CD14-positive monocyte (primary cell): ENCODE measurements around the gene PPP2R5B. TPM values are rescaled to one million over a fixed set of nuclear protein-coding genes. Genes with fewer than 3 reads are reported as not detected.

Experiments used
- DNase-seq, 3 donors: peaks; one replicate each; pipeline ENCODE4 v3.0.0-alpha.2; 2011 to 2022
- H2AFZ ChIP-seq: 2 replicates; pipeline ENCODE4 v1.6.0; 2012; ENCODE audit warnings: mild to moderate bottlenecking, low read depth, low read length, inconsistent platforms; ENCODE audit not compliant: insufficient read depth, poor library complexity, severe bottlenecking
- H3K27ac ChIP-seq, 2 donors: 1 replicate in 1 of 2; 2 replicates in 1 of 2; pipeline ENCODE4 v1.5.1; 2012 to 2013; ENCODE audit warnings: low read length in 2 of 2, control low read depth in 1 of 2, inconsistent platforms in 1 of 2, low read depth in 1 of 2, mild to moderate bottlenecking in 1 of 2
- H3K27me3 ChIP-seq, 2 donors: one replicate each; pipeline versions ENCODE4 v1.6.0 to v1.6.1; 2011 to 2013; ENCODE audit warnings: low read length in 2 of 2; ENCODE audit not compliant: control insufficient read depth in 2 of 2, insufficient read depth in 2 of 2
- H3K36me3 ChIP-seq, 2 donors: replicated peaks in 1 of 2; 1 replicate in 1 of 2; 2 replicates in 1 of 2; pipeline versions ENCODE4 v1.5.1 to v1.6.1; 2012 to 2013; ENCODE audit warnings: low read length in 2 of 2, control low read depth in 1 of 2, inconsistent platforms in 1 of 2, mild to moderate bottlenecking in 1 of 2; ENCODE audit not compliant: insufficient read depth in 2 of 2, control insufficient read depth in 1 of 2
- H3K4me1 ChIP-seq, 2 donors: 1 replicate in 1 of 2; 2 replicates in 1 of 2; pipeline versions ENCODE4 v1.5.1 to v1.6.1; 2012 to 2013; ENCODE audit warnings: low read length in 2 of 2, control low read depth in 1 of 2, inconsistent platforms in 1 of 2, mild to moderate bottlenecking in 1 of 2, moderate library complexity in 1 of 2; ENCODE audit not compliant: insufficient read depth in 2 of 2, control insufficient read depth in 1 of 2
- H3K4me2 ChIP-seq: replicated peaks from 2 replicates; pipeline ENCODE3; 2012; ENCODE audit warnings: low read length, moderate library complexity, mild to moderate bottlenecking; ENCODE audit not compliant: poor library complexity, severe bottlenecking; ENCODE audit errors: extremely low read depth
- H3K4me3 ChIP-seq, 3 experiments: fragments of 200-600 bp in 1 of 3; sonication (generic) in 1 of 3; replicated peaks in 1 of 3; 1 replicate in 2 of 3; 2 replicates in 1 of 3; pipeline ENCODE4 v1.5.1; 2011 to 2013; ENCODE audit warnings: low read length in 3 of 3, mild to moderate bottlenecking in 3 of 3, control low read depth in 2 of 3, low read depth in 2 of 3, inconsistent platforms in 1 of 3, moderate library complexity in 1 of 3
- H3K79me2 ChIP-seq: 2 replicates; pipeline ENCODE4 v1.6.0; 2012; ENCODE audit warnings: mild to moderate bottlenecking, control low read depth, inconsistent platforms, low read length, moderate library complexity; ENCODE audit not compliant: insufficient read depth
- H3K9ac ChIP-seq: 2 replicates; pipeline ENCODE4 v1.6.0; 2017; ENCODE audit warnings: low read length, mild to moderate bottlenecking; ENCODE audit not compliant: insufficient read depth, poor library complexity, severe bottlenecking
- H3K9me3 ChIP-seq, 2 donors: replicated peaks in 1 of 2; 1 replicate in 1 of 2; 2 replicates in 1 of 2; pipeline versions ENCODE4 v1.5.1 to v1.6.1; 2012 to 2013; ENCODE audit warnings: low read length in 2 of 2, control low read depth in 1 of 2; ENCODE audit not compliant: control insufficient read depth in 1 of 2, insufficient read depth in 1 of 2
- H4K20me1 ChIP-seq: 2 replicates; pipeline ENCODE4 v1.6.0; 2012; ENCODE audit warnings: mild to moderate bottlenecking, low read length, control low read depth, moderate library complexity; ENCODE audit not compliant: insufficient read depth
- H3K27ac Mint-ChIP-seq, 7 donors: one replicate each; pipeline ENCODE4 v1.8.0; 2020; ENCODE audit warnings: mild to moderate bottlenecking in 7 of 7, mixed read lengths in 7 of 7, moderate library complexity in 6 of 7, inconsistent platforms in 2 of 7
- H3K27me3 Mint-ChIP-seq, 3 donors: one replicate each; pipeline ENCODE4 v1.8.0; 2021 to 2022; ENCODE audit warnings: low read depth in 3 of 3, mild to moderate bottlenecking in 3 of 3, mixed read lengths in 3 of 3, moderate library complexity in 3 of 3, inconsistent platforms in 1 of 3
- H3K36me3 Mint-ChIP-seq, 2 donors: one replicate each; pipeline ENCODE4 v1.8.0; 2020; ENCODE audit warnings: mixed read lengths in 2 of 2, inconsistent platforms in 1 of 2, mild to moderate bottlenecking in 1 of 2
- H3K4me1 Mint-ChIP-seq: one replicate; pipeline ENCODE4 v1.8.0; 2020; ENCODE audit warnings: mild to moderate bottlenecking, mixed read lengths
- H3K4me3 Mint-ChIP-seq, 2 donors: one replicate each; pipeline ENCODE4 v1.8.0; 2020; ENCODE audit warnings: mild to moderate bottlenecking in 2 of 2, mixed read lengths in 2 of 2, moderate library complexity in 1 of 2
- H3K9me3 Mint-ChIP-seq, 7 donors: one replicate each; pipeline ENCODE4 v1.8.0; 2020 to 2022; ENCODE audit warnings: mixed read lengths in 7 of 7, mild to moderate bottlenecking in 6 of 7, moderate library complexity in 6 of 7, inconsistent platforms in 2 of 7
- CTCF ChIP-seq: fragments of 200-600 bp; IDR thresholded peaks from one replicate; pipeline ENCODE4 v1.8.0; 2022; ENCODE audit warnings: antibody characterized with exemption, mild to moderate bottlenecking
- WGBS: methylation state at CpG from one replicate; pipeline ENCODE4 v1.1.5; 2013; ENCODE audit warnings: missing lambda C conversion rate; ENCODE audit not compliant: insufficient coverage; 5-methylcytosine and 5-hydroxymethylcytosine counted together
- intact Hi-C, 2 donors: fragments of 100-400 bp; cut with micrococcal nuclease; formaldehyde crosslinking; loops; one replicate each; pipeline versions ENCODE4 v1.15.0 to v1.15.1; 2023
- polyA plus RNA-seq, 3 donors: library from polyadenylated mRNA; depleted of rRNA in 1 of 3; unstranded in 2 of 3; stranded (reverse) in 1 of 3; fragments of 300-500 nt in 2 of 3; fragments of >200 nt in 1 of 3; fragmentation: Illumina TruSeq in 2 of 3; gene quantifications; 1 replicate in 2 of 3; 2 replicates in 1 of 3; pipeline ENCODE4 v1.2.3, GENCODE V29; 2012 to 2021

PPP2R5B gene
- polyA plus RNA-seq, 3 donors = 9.0 to 26.7 (median 9.4) TPM

- no peak overlapping the region for H3K27ac ChIP-seq
- intact Hi-C loops = no loop called here
- H3K4me2 ChIP-seq = no peak overlapping the region
- no peak for TF ChIP-seq CTCF
- H3K79me2 ChIP-seq = no peaks in the 10 kb centered on the region
- Mint-ChIP-seq H3K4me3 (no peak overlapping the region), H3K36me3 (peaks cover 11 to 12% of the 10 kb centered on the region in 2 donors), H3K4me1 (peaks cover 26% of the 10 kb centered on the region), H3K27me3 (peaks cover 4 to 7% (median 5%) of the 10 kb centered on the region in 3 donors), H3K9me3 (no peaks in the 10 kb centered on the region), H3K27ac (no peak overlapping the region)
- H3K4me3 ChIP-seq = no peak overlapping the region
- no peak for DNase-seq
- peaks cover 32 to 37% of the 10 kb centered on the region in 2 donors for H3K4me1 ChIP-seq
- 97% methylated on average over 23 of the region's 25 CpGs for WGBS
- H3K36me3 ChIP-seq = peaks cover 13 to 17% of the 10 kb centered on the region in 2 donors
- H4K20me1 ChIP-seq = peaks cover 6% of the 10 kb centered on the region
- no peaks in the 10 kb centered on the region for H3K27me3 ChIP-seq
- H2AFZ ChIP-seq = no peak overlapping the region
- H3K9ac ChIP-seq = no peak overlapping the region
- no peaks in the 10 kb centered on the region for H3K9me3 ChIP-seq
Measured at GRCh38 chr11:64891215-64891848, 33.2 kb upstream of the PPP2R5B start.

- WGBS = 89% methylated on average over 4 of the region's 5 CpGs
- H3K27ac Mint-ChIP-seq = no peak overlapping the region
- Histone ChIP-seq H4K20me1 (peaks cover 6% of the 10 kb centered on the region), H3K79me2 (no peaks in the 10 kb centered on the region), H3K27me3 (no peaks in the 10 kb centered on the region), H3K4me3 (no peak overlapping the region), H3K27ac (no peak overlapping the region), H3K9ac (no peak overlapping the region), H3K9me3 (no peaks in the 10 kb centered on the region), H3K4me1 (peaks cover 28 to 34% of the 10 kb centered on the region in 2 donors), H3K4me2 (no peak overlapping the region), H2AFZ (no peak overlapping the region), H3K36me3 (peaks cover 19 to 23% of the 10 kb centered on the region in 2 donors)
- intact Hi-C loops = no loop called here
- H3K36me3 Mint-ChIP-seq = peaks cover 16% of the 10 kb centered on the region in 2 donors
- no peak for TF ChIP-seq CTCF
- H3K4me1 Mint-ChIP-seq = peaks cover 24% of the 10 kb centered on the region
- DNase-seq = no peak
- no peaks in the 10 kb centered on the region for H3K9me3 Mint-ChIP-seq
- peaks cover 4 to 7% (median 5%) of the 10 kb centered on the region in 3 donors for H3K27me3 Mint-ChIP-seq
- no peak overlapping the region for H3K4me3 Mint-ChIP-seq
Measured at GRCh38 chr11:64891880-64892279, 32.6 kb upstream of the PPP2R5B start.
